Heart right ventricle (tissue), 16 donors: ENCODE measurements around the gene LAMTOR4. TPM values are rescaled to one million over a fixed set of nuclear protein-coding genes. Genes with fewer than 3 reads are reported as not detected.

ENCODE experiments used
- ATAC-seq, 8 donors: fragments of 200-7000 bp; cut with Tn5 transposase; one replicate each; pipeline ENCODE4 v1.9.1; 2020; ENCODE audit warnings: mild to moderate bottlenecking in 8 of 8, moderate library complexity in 8 of 8, moderate number of reproducible peaks in 1 of 8
- DNase-seq, 2 donors: peaks; one replicate each; pipeline ENCODE4 v3.0.0-alpha.2; 2020
- H3K27ac ChIP-seq, 10 donors: fragments of 200-600 bp; sonication (generic) in 2 of 10; one replicate each; pipeline versions ENCODE4 v1.5.0 to v1.8.0; 2020 to 2022; ENCODE audit warnings: mild to moderate bottlenecking in 3 of 10
- H3K27me3 ChIP-seq, 7 donors: fragments of 200-600 bp; one replicate each; pipeline ENCODE4 v1.8.0; 2021 to 2022; ENCODE audit warnings: mild to moderate bottlenecking in 2 of 7
- H3K36me3 ChIP-seq, 9 donors: fragments of 200-600 bp; sonication (generic) in 1 of 9; one replicate each; pipeline versions ENCODE4 v1.5.0 to v1.8.0; 2020 to 2022; ENCODE audit warnings: mild to moderate bottlenecking in 2 of 9
- H3K4me1 ChIP-seq, 9 donors: fragments of 200-600 bp; sonication (generic) in 1 of 9; one replicate each; pipeline versions ENCODE4 v1.5.0 to v1.8.0; 2020 to 2022; ENCODE audit warnings: mild to moderate bottlenecking in 4 of 9
- H3K4me3 ChIP-seq, 10 donors: fragments of 200-600 bp; sonication (generic) in 2 of 10; one replicate each; pipeline versions ENCODE4 v1.5.0 to v1.8.0; 2020 to 2022; ENCODE audit warnings: mild to moderate bottlenecking in 7 of 10, moderate library complexity in 2 of 10
- H3K9me3 ChIP-seq, 11 donors: fragments of 200-600 bp in 10 of 11; sonication (generic) in 2 of 11; one replicate each; pipeline versions ENCODE4 v1.5.0 to v1.8.0; 2013 to 2022; ENCODE audit warnings: mild to moderate bottlenecking in 2 of 11, control low read depth in 1 of 11, moderate library complexity in 1 of 11
- WGBS, 2 donors: extraction: QIAGEN DNeasy Blood & Tissue Kit; methylation state at CpG; one replicate each; pipeline ENCODE4 v1.1.7; 2013; ENCODE audit warnings: inconsistent platforms in 1 of 2; 5-methylcytosine and 5-hydroxymethylcytosine counted together
- intact Hi-C, 10 donors: fragments of 100-400 bp; cut with DNase I; formaldehyde crosslinking; loops; one replicate each; pipeline versions ENCODE4 v1.11.1 to v1.14.2; 2022
- polyA plus RNA-seq, 2 donors: library from polyadenylated mRNA; stranded (reverse); fragments of 200-250 nt; gene quantifications; one replicate each; pipeline ENCODE4 v1.2.3, GENCODE V29; 2013
- total RNA-seq, 10 donors: library from RNA; stranded (reverse); fragmentation: NEBNext Ultra II Directional in 3 of 10; extraction: Animal tissue kit (Norgen Biotek cat#: 25700) in 3 of 10; gene quantifications; one replicate each; pipeline versions ENCODE4 v1.2.1 to v1.2.4, GENCODE V29; 2021 to 2023
- TF ChIP-seq, protein P1 (sequence below), 9 donors: fragments of 200-600 bp; sonication (generic) in 2 of 9; IDR thresholded peaks; one replicate each; pipeline versions ENCODE4 v1.5.0 to v1.8.0; 2021 to 2022; ENCODE audit warnings: antibody characterized with exemption in 9 of 9, mild to moderate bottlenecking in 5 of 9, moderate library complexity in 1 of 9
- donor health status: Arrhythmogenic right ventricular cardiomyopathy.
- donor health status: ischemic (EF 13 %, LVEDD 7.1; RV severe dilation, severe dysfunction).
- donor health status: healthy with polysubstance abuse.
- donor health status: DM: no; HTN: yes; CAD: no.
- donor health status: DM: no; HTN: no; CAD: no.
- donor health status: ischemic (EF 25% LVEDD 6.9; RV normal size, moderate dysfunction).
- donor health status: ischemic (EF 25% LVEDD 5.7; RV mildly dilated, moderate dysfunction).
- donor health status: healthy.
- donor health status: DM: yes; HTN: yes; CAD: no.
- donor health status: Ischemic cardiomyopathy.
- donor health status: ischemic (EF 35%, LVEDD 5.7; RV mildly dilated, moderate dysfunction).
- donor health status: nonischemic (EF 11% LVEDD 7.7; RV severe dilation, severe dysfunction).
- donor health status: DM: yes; HTN: yes; CAD: no.
- donor health status: PGD.
- donor health status: ischemic (EF 29% LVEDD 5.4; RV normal size, mild dysfunction).
- donor health status: nonischemic (EF 23%, LVEDD 6.1; RV moderate dilation, normal function).

Gene LAMTOR4
- total and polyA plus RNA-seq, 12 donors = 72.3 to 210 (median 90.6) TPM

DNA sequence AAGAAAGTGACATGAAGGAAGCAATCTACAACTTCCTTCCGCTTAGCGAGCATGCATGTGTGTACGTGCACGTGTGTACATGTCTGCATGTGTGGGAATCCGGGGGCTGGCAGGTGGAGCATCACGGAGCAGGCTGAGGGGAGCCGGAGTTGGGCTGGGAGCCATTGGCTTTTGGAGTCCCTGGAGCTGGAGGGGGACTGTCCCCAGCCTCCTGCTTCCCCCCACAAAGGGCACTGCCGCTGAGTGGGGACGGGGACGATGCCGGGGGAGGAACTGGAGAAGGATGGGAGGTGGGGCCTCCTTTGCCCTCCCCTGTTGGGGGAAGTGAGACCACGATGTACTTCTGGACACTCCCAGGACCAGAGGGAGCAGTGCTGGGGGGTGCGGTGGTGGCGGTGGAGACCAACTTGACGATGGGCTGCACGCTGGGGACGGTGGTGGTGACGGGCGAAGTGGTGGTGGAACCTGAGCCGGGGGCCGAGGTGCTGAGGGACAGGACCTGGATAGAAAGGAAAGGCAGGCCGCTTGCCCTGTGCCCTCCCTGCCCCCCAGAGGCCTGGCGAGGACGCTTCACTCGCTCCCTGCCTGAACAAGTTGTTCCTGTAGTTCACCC is 41.5 kb upstream of the LAMTOR4 start:
- no peak overlapping the region for H3K4me3 ChIP-seq
- peaks cover 0 to 6% (median 4%) of the 10 kb centered on the region in 9 donors for H3K4me1 ChIP-seq
- ATAC-seq = no peak
- no peak for DNase-seq
- WGBS, 2 donors = 82 to 85% methylated on average over 25 of the region's 25 CpGs
- no peaks in the 10 kb centered on the region for H3K9me3 ChIP-seq
- H3K36me3 ChIP-seq = peaks cover 0 to 96% (median 36%) of the 10 kb centered on the region in 9 donors
- no peak overlapping the region for H3K27ac ChIP-seq
- intact Hi-C loops = no loop called here
- TF ChIP-seq, protein P1, sequence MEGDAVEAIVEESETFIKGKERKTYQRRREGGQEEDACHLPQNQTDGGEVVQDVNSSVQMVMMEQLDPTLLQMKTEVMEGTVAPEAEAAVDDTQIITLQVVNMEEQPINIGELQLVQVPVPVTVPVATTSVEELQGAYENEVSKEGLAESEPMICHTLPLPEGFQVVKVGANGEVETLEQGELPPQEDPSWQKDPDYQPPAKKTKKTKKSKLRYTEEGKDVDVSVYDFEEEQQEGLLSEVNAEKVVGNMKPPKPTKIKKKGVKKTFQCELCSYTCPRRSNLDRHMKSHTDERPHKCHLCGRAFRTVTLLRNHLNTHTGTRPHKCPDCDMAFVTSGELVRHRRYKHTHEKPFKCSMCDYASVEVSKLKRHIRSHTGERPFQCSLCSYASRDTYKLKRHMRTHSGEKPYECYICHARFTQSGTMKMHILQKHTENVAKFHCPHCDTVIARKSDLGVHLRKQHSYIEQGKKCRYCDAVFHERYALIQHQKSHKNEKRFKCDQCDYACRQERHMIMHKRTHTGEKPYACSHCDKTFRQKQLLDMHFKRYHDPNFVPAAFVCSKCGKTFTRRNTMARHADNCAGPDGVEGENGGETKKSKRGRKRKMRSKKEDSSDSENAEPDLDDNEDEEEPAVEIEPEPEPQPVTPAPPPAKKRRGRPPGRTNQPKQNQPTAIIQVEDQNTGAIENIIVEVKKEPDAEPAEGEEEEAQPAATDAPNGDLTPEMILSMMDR (IDR thresholded peaks at IDR 0.05) = no peak
- no peaks in the 10 kb centered on the region for H3K27me3 ChIP-seq

DNA sequence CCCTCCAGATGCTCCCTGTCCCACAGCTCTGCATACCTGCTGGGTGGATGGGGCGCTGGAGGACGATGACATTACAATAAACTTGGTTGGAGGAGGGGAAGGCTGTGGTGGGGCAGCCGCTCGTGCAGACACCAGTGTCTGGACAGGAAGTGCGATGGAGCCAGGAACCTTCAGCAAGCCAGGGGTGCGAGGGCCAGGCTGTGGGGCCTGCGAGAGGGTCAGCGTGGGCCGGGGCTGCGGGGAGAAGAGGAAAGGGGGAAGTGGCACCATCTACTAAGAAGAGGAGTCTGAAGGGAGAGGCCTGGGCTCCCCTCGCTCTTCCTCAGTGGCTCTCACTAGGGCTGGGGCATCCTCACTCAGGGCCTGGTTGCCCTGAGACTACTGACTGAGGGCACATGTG is 40.8 kb upstream of the LAMTOR4 start:
- DNase-seq (no peak), ATAC-seq (no peak)
- intact Hi-C loops = no loop called here
- H3K4me1 ChIP-seq = no peaks in the 10 kb centered on the region
- H3K36me3 ChIP-seq = peaks cover 0 to 100% (median 41%) of the 10 kb centered on the region in 9 donors
- 71 to 77% methylated on average over 11 of the region's 11 CpGs for WGBS, 2 donors
- H3K4me3 ChIP-seq = no peak overlapping the region
- no peaks in the 10 kb centered on the region for H3K9me3 ChIP-seq
- H3K27ac ChIP-seq = no peak overlapping the region
- TF ChIP-seq, protein P1 (IDR thresholded peaks at IDR 0.05) = no peak
- no peaks in the 10 kb centered on the region for H3K27me3 ChIP-seq

DNA sequence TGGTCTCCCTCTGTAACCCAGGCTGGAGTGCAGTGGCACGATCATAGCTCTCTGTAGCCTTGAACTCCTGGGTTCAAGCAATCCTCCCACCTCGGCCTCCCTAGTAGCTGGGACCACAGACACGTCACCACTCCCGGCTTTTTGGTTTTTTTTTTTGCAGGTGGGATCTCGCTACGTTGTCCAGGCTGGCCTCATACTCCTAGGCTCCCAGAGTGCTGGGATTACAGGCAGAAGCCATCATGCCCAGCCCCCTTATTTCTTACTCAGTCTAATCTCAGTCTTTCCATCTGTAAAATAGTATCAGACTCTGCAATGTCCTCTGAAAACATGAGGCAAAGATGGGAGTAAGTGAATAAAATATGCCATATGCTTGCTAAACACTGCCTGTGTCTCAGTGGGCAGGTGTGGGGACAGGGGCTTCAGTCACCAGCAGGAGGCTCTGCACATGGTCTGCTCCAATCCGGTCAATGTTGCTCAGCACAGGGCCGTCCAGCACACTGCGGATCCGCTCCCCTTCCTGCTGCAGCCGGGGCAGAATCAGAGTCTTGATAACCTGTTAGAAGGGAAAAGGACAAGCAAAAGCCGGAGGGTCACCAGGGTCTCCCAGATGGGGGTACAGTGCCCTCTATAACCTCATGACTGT is 39.1 kb upstream of the LAMTOR4 start:
- Histone ChIP-seq H3K9me3 (no peaks in the 10 kb centered on the region), H3K27ac (no peak overlapping the region), H3K27me3 (no peaks in the 10 kb centered on the region), H3K4me3 (no peak overlapping the region), H3K4me1 (no peaks in the 10 kb centered on the region), H3K36me3 (peaks cover 0 to 99% (median 35%) of the 10 kb centered on the region in 9 donors)
- intact Hi-C loops = no loop called here
- TF ChIP-seq, protein P1 (IDR thresholded peaks at IDR 0.05) = no peak
- ATAC-seq (no peak), DNase-seq (no peak)
- 85 to 87% methylated on average over 12 of the region's 12 CpGs for WGBS, 2 donors

DNA sequence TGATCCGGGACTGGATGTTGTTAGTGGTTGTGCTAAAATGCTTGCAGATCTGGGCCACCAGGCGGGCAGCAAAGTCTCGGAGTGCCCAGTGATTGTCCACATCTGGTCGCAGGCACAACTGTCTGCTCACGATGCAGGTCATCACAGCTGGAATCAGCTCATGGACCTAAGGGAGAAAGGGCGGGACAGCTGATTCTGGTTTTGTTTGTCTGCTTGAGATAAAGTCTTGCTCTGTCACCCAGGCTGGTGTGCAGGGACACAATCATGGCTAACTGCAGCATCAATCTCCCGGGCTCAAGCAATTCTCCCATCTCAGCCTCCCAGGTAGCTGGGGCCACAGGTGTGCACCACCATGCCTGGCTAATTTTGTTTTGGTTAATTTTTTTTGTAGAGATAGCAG is 37.6 kb upstream of the LAMTOR4 start:
- Histone ChIP-seq H3K27me3 (no peaks in the 10 kb centered on the region), H3K9me3 (no peaks in the 10 kb centered on the region), H3K27ac (no peak overlapping the region), H3K36me3 (peaks cover 0 to 91% (median 23%) of the 10 kb centered on the region in 9 donors), H3K4me1 (no peaks in the 10 kb centered on the region), H3K4me3 (no peak overlapping the region)
- TF ChIP-seq, protein P1 (IDR thresholded peaks at IDR 0.05) = no peak
- ATAC-seq = no peak
- intact Hi-C loops = no loop called here
- no peak for DNase-seq
- WGBS, 2 donors = 93 to 96% methylated on average over 7 of the region's 7 CpGs
